ENCODE results near the gene TYW3.
"Not testable (repeated sequence)": the region's sequence is repeated elsewhere in the genome, so short reads cannot be mapped to it uniquely, and the experiment has no call there.

Gene TYW3

GRCh38 chr1:74731399-74732052 is 1.4 kb upstream of the TYW3 start:
- DNase-seq (ENCODE audit: low read depth in 2 of 2): no peak

GRCh38 chr1:74732071-74732946 is 643 bp upstream of the TYW3 start:
- DNase-seq (ENCODE audit: low read depth in 2 of 2): not testable (repeated sequence)

GRCh38 chr1:74733604-74734484 is 892 bp downstream of the TYW3 start:
- no peak for DNase-seq (ENCODE audit: low read depth in 2 of 2)

- no peak for DNase-seq (ENCODE audit: low read depth in 2 of 2)
These were observed 4.4 kb downstream of the TYW3 start for GRCh38 chr1:74737333-74737732.

GRCh38 chr1:74740307-74740980 is 7.5 kb downstream of the TYW3 start:
- DNase-seq (ENCODE audit: low read depth in 2 of 2): not testable (repeated sequence)

- not testable (repeated sequence) for DNase-seq (ENCODE audit: low read depth in 2 of 2)
These were observed 12.3 kb downstream of the TYW3 start for GRCh38 chr1:74745247-74745646.

GRCh38 chr1:74748960-74749359 is 16.0 kb downstream of the TYW3 start:
- DNase-seq (ENCODE audit: low read depth in 2 of 2): no peak

- DNase-seq (ENCODE audit: low read depth in 2 of 2): no peak
These were observed 20.2 kb downstream of the TYW3 start for GRCh38 chr1:74753104-74753503.

GRCh38 chr1:74755475-74755874 is 22.5 kb downstream of the TYW3 start:
- no peak for DNase-seq (ENCODE audit: low read depth in 2 of 2)

GRCh38 chr1:74756650-74757049 is 23.7 kb downstream of the TYW3 start:
- not testable (repeated sequence) for DNase-seq (ENCODE audit: low read depth in 2 of 2)

- DNase-seq (ENCODE audit: low read depth in 2 of 2): no peak
These were observed 30.9 kb downstream of the TYW3 start for GRCh38 chr1:74763807-74764206.

- no peak for DNase-seq (ENCODE audit: low read depth in 2 of 2)
These were observed 33.6 kb downstream of the TYW3 start for GRCh38 chr1:74766579-74766978.

- DNase-seq (ENCODE audit: low read depth in 2 of 2): no peak
These were observed 34.5 kb downstream of the TYW3 start for GRCh38 chr1:74767490-74767889.

- DNase-seq (ENCODE audit: low read depth in 2 of 2): no peak
These were observed 39.1 kb downstream of the TYW3 start for GRCh38 chr1:74771913-74772515.

- DNase-seq (ENCODE audit: low read depth in 2 of 2): no peak
These were observed 40.0 kb downstream of the TYW3 start for GRCh38 chr1:74772945-74773344.

GRCh38 chr1:74773582-74773981 is 40.6 kb downstream of the TYW3 start:
- no peak for DNase-seq (ENCODE audit: low read depth in 2 of 2)

- DNase-seq (ENCODE audit: low read depth in 2 of 2): no peak
These were observed 42.8 kb downstream of the TYW3 start for GRCh38 chr1:74775735-74776134.

- DNase-seq (ENCODE audit: low read depth in 2 of 2): no peak
These were observed 44.6 kb downstream of the TYW3 start for GRCh38 chr1:74777525-74777924.

GRCh38 chr1:74779750-74780149 is 46.8 kb downstream of the TYW3 start:
- DNase-seq (ENCODE audit: low read depth in 2 of 2): no peak

- no peak for DNase-seq (ENCODE audit: low read depth in 2 of 2)
These were observed 47.6 kb downstream of the TYW3 start for GRCh38 chr1:74780594-74780993.

- no peak for DNase-seq (ENCODE audit: low read depth in 2 of 2)
These were observed 53.0 kb downstream of the TYW3 start for GRCh38 chr1:74785944-74786343.

All from stimulated activated CD8-positive, alpha-beta memory T cell treated with anti-CD3 and anti-CD28 coated beads, Interleukin-2, amount 100 ng/mL, for 1 hour (primary cell).